Measurements from ENCODE around the gene DISC1. TPM values are rescaled to one million over a fixed set of nuclear protein-coding genes. Genes with fewer than 3 reads are reported as not detected.

DISC1 gene
- polyA plus RNA-seq, 1 donor from 2014 or later = 0.84 TPM

- H3K27ac ChIP-seq (ENCODE audit: low read length) = no peak overlapping the region
- H3K9ac ChIP-seq (ENCODE audit: low read length) = no peak overlapping the region
- no peak overlapping the region for H3K4me3 ChIP-seq (ENCODE audit: low read length)
These were observed 67.5 kb downstream of the DISC1 start for GRCh38 chr1:231694075-231694431.

GRCh38 chr1:231694465-231695077 is 68.0 kb downstream of the DISC1 start:
- no peaks in the 10 kb centered on the region for H3K36me3 ChIP-seq (ENCODE audit: insufficient read depth, low read length)
- H3K9me3 ChIP-seq (ENCODE audit: low read length) = no peaks in the 10 kb centered on the region
- H3K9me2 ChIP-seq (ENCODE audit: insufficient read depth, low read length) = no peaks in the 10 kb centered on the region
- H3K27ac ChIP-seq (ENCODE audit: low read length) = no peak overlapping the region
- H3K9ac ChIP-seq (ENCODE audit: low read length) = no peak overlapping the region
- no peak overlapping the region for H2AFZ ChIP-seq (ENCODE audit: low read depth, low read length)
- H3K4me3 ChIP-seq (ENCODE audit: low read length) = no peak overlapping the region
- no peak for TF ChIP-seq EP300 (conservative IDR thresholded peaks at IDR 0.05; ENCODE audit: poor library complexity, severe bottlenecking)
- TF ChIP-seq TAF1 (IDR thresholded peaks at IDR 0.05; ENCODE audit: low read depth) = no peak
- no peak for TF ChIP-seq EZH2 (IDR thresholded peaks at IDR 0.05; ENCODE audit: borderline replicate concordance, insufficient read depth, low read length, poor library complexity, severe bottlenecking)
- no peak for TF ChIP-seq POLR2AphosphoS5 (IDR thresholded peaks at IDR 0.05)
- TF ChIP-seq SMC3 (conservative IDR thresholded peaks at IDR 0.05; ENCODE audit: poor library complexity) = no peak
- no peak for TF ChIP-seq MXI1 (conservative IDR thresholded peaks at IDR 0.05; ENCODE audit: poor library complexity, severe bottlenecking)
- no peak for TF ChIP-seq RAD21 (conservative IDR thresholded peaks at IDR 0.05)
- TF ChIP-seq REST (IDR thresholded peaks at IDR 0.05; ENCODE audit: borderline replicate concordance) = no peak
- no peak overlapping the region for H3K4me2 ChIP-seq (ENCODE audit: low read length)
- H3F3A ChIP-seq (ENCODE audit: insufficient read depth, low read length, poor library complexity, severe bottlenecking) = no peaks in the 10 kb centered on the region
- H3K27me3 ChIP-seq (ENCODE audit: insufficient read depth, low read depth, low read length) = no peaks in the 10 kb centered on the region
- no peaks in the 10 kb centered on the region for H3K79me2 ChIP-seq (replicated peaks; ENCODE audit: insufficient read depth, low read length)
- no peaks in the 10 kb centered on the region for H4K20me1 ChIP-seq (ENCODE audit: insufficient read depth)

More at GRCh38 chr1:231694075-231694431, 67.5 kb downstream of the DISC1 start:
- no peaks in the 10 kb centered on the region for H3F3A ChIP-seq (ENCODE audit: insufficient read depth, low read length, poor library complexity, severe bottlenecking)
- no peaks in the 10 kb centered on the region for H4K20me1 ChIP-seq (ENCODE audit: insufficient read depth)
- no peaks in the 10 kb centered on the region for H3K36me3 ChIP-seq (ENCODE audit: insufficient read depth, low read length)
- no peaks in the 10 kb centered on the region for H3K9me3 ChIP-seq (ENCODE audit: low read length)
- H3K27me3 ChIP-seq (ENCODE audit: insufficient read depth, low read depth, low read length) = no peaks in the 10 kb centered on the region
- H3K9me2 ChIP-seq (ENCODE audit: insufficient read depth, low read length) = no peaks in the 10 kb centered on the region
- no peak for TF ChIP-seq POLR2AphosphoS5 (IDR thresholded peaks at IDR 0.05)
- TF ChIP-seq CTCF (IDR thresholded peaks at IDR 0.05; ENCODE audit: poor library complexity, severe bottlenecking) = no peak
- TF ChIP-seq TAF1 (IDR thresholded peaks at IDR 0.05; ENCODE audit: low read depth) = no peak
- TF ChIP-seq MXI1 (conservative IDR thresholded peaks at IDR 0.05; ENCODE audit: poor library complexity, severe bottlenecking) = no peak
- TF ChIP-seq EP300 (conservative IDR thresholded peaks at IDR 0.05; ENCODE audit: poor library complexity, severe bottlenecking) = no peak
- TF ChIP-seq RAD21 (conservative IDR thresholded peaks at IDR 0.05) = no peak
- no peak for TF ChIP-seq EZH2 (IDR thresholded peaks at IDR 0.05; ENCODE audit: borderline replicate concordance, insufficient read depth, low read length, poor library complexity, severe bottlenecking)
- TF ChIP-seq REST (IDR thresholded peaks at IDR 0.05; ENCODE audit: borderline replicate concordance) = no peak
- TF ChIP-seq SMC3 (conservative IDR thresholded peaks at IDR 0.05; ENCODE audit: poor library complexity) = no peak
- no peak overlapping the region for H3K4me2 ChIP-seq (ENCODE audit: low read length)
- H2AFZ ChIP-seq (ENCODE audit: low read depth, low read length) = no peak overlapping the region
- H3K79me2 ChIP-seq (replicated peaks; ENCODE audit: insufficient read depth, low read length) = no peaks in the 10 kb centered on the region

All from neural cell (in vitro differentiated cells).